ENCODE measurements around the gene STYXL1. TPM values are rescaled to one million over a fixed set of nuclear protein-coding genes. Genes with fewer than 3 reads are reported as not detected.

The STYXL1 gene
- total and polyA plus RNA-seq, 2 donors (not counting 1 experiment from before 2014, with no cell fraction given): 49.0 to 49.8 TPM

DNA sequence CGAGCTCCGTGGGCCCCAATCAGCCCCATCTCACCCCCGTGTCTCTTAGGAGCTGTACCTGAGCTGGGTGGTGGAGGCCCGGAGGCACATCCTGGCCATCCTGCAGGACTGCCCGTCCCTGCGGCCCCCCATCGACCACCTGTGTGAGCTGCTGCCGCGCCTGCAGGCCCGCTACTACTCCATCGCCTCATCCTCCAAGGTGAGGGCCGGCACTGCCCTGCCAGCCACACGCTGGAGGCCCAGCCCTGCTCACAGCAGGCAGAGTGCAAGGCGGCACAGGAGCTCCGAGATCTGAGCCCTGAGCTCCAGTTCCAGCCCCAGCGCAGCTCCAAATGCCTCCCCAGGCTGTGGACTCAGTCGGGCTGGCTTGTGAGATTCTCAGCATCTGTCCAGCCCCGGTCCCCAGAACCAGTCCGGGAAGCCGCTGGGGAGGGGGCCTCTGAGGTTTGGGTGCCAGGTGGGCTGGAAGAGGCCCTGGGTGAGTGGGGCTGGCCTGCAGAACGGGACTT is 62.7 kb downstream of the STYXL1 start:
- no peak overlapping the region for H3K27ac ChIP-seq (ENCODE audit: insufficient read depth, low read length)
- no peak overlapping the region for H3K4me2 ChIP-seq (ENCODE audit: extremely low read depth, insufficient read depth, low read length)
- H3K9ac ChIP-seq (ENCODE audit: insufficient read depth, low read length): no peak overlapping the region
- H3K36me3 ChIP-seq (ENCODE audit: control insufficient read depth, insufficient read depth, low read length): peaks cover 44% of the 10 kb centered on the region
- no peak overlapping the region for H3K4me3 ChIP-seq (replicated peaks in 1 of 4; ENCODE audit: control extremely low read depth in 1 of 4, insufficient read depth in 1 of 4, low read depth in 3 of 4, low read length in 4 of 4)
- no peaks in the 10 kb centered on the region for H3K79me2 ChIP-seq (ENCODE audit: control insufficient read depth, insufficient read depth, low read length)
- no peaks in the 10 kb centered on the region for H4K20me1 ChIP-seq (ENCODE audit: control insufficient read depth, extremely low read depth, insufficient read depth, low read length)
- H2AFZ ChIP-seq (ENCODE audit: low read length): no peak overlapping the region
- DNase-seq (ENCODE audit: low read depth in 2 of 2): no peak
- no peaks in the 10 kb centered on the region for H3K27me3 ChIP-seq (ENCODE audit: control insufficient read depth, insufficient read depth, low read length)
- TF ChIP-seq EZH2 (IDR thresholded peaks at IDR 0.05; ENCODE audit: low read length, missing control alignments): no peak
- TF ChIP-seq, protein P1, sequence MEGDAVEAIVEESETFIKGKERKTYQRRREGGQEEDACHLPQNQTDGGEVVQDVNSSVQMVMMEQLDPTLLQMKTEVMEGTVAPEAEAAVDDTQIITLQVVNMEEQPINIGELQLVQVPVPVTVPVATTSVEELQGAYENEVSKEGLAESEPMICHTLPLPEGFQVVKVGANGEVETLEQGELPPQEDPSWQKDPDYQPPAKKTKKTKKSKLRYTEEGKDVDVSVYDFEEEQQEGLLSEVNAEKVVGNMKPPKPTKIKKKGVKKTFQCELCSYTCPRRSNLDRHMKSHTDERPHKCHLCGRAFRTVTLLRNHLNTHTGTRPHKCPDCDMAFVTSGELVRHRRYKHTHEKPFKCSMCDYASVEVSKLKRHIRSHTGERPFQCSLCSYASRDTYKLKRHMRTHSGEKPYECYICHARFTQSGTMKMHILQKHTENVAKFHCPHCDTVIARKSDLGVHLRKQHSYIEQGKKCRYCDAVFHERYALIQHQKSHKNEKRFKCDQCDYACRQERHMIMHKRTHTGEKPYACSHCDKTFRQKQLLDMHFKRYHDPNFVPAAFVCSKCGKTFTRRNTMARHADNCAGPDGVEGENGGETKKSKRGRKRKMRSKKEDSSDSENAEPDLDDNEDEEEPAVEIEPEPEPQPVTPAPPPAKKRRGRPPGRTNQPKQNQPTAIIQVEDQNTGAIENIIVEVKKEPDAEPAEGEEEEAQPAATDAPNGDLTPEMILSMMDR (conservative IDR thresholded peaks at IDR 0.05 in 1 of 2, IDR thresholded peaks at IDR 0.05 in 1 of 2; ENCODE audit: low read depth in 1 of 2, low read length in 2 of 2): no peak
- H3K9me3 ChIP-seq (ENCODE audit: control insufficient read depth, insufficient read depth, low read depth, low read length): no peaks in the 10 kb centered on the region
- H3K4me1 ChIP-seq (ENCODE audit: control insufficient read depth, extremely low read depth, insufficient read depth, low read length): no peaks in the 10 kb centered on the region

DNA sequence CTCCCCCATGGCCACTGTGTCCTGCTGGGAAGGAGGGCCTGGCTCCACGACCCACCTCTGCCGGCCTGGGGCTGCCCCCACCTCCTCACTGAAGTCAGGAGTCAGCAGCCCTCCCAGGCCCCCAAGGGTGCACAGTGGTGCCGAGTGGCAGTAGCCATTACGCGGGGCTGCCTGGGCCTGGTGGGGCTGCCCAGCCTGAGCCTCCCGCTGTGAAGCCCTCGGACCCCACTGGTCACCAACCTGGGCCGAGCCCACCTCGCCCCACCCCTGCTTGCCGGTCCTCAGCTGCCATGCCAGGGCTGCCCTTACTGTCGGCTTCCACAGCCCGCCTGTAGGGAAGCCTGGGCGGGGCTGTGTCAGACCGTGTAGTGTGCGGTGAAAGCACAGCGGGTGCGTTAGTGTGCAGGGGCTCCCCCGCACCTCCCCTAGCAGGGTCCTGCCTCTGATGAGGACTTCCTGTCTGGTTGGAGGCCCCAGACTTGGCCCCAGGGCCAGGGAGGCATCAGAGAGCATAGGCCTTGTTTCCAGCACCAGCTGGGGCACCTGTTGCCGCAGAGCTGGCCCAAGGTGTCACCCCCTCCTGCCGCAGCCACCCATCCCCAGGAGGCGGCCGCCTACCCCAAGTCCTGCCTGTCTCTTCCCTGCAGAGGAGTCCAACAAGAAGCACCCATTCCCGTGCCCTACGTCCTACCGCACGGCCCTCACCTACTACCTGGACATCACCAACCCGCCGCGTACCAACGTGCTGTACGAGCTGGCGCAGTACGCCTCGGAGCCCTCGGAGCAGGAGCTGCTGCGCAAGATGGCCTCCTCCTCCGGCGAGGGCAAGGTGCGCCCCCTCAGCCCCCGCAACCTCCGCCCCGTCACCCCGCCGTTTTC is 63.4 kb downstream of the STYXL1 start:
- peaks cover 46% of the 10 kb centered on the region for H3K36me3 ChIP-seq (ENCODE audit: control insufficient read depth, insufficient read depth, low read length)
- H4K20me1 ChIP-seq (ENCODE audit: control insufficient read depth, extremely low read depth, insufficient read depth, low read length): no peaks in the 10 kb centered on the region
- H3K4me2 ChIP-seq (ENCODE audit: extremely low read depth, insufficient read depth, low read length): no peak overlapping the region
- H3K9ac ChIP-seq (ENCODE audit: insufficient read depth, low read length): no peak overlapping the region
- no peaks in the 10 kb centered on the region for H3K27me3 ChIP-seq (ENCODE audit: control insufficient read depth, insufficient read depth, low read length)
- H3K27ac ChIP-seq (ENCODE audit: insufficient read depth, low read length): no peak overlapping the region
- H3K9me3 ChIP-seq (ENCODE audit: control insufficient read depth, insufficient read depth, low read depth, low read length): no peaks in the 10 kb centered on the region
- H3K79me2 ChIP-seq (ENCODE audit: control insufficient read depth, insufficient read depth, low read length): no peaks in the 10 kb centered on the region
- TF ChIP-seq, protein P1 (conservative IDR thresholded peaks at IDR 0.05 in 1 of 2, IDR thresholded peaks at IDR 0.05 in 1 of 2; ENCODE audit: low read depth in 1 of 2, low read length in 2 of 2): no peak
- TF ChIP-seq EZH2 (IDR thresholded peaks at IDR 0.05; ENCODE audit: low read length, missing control alignments): no peak
- no peaks in the 10 kb centered on the region for H3K4me1 ChIP-seq (ENCODE audit: control insufficient read depth, extremely low read depth, insufficient read depth, low read length)
- H3K4me3 ChIP-seq (replicated peaks in 1 of 4; ENCODE audit: control extremely low read depth in 1 of 4, insufficient read depth in 1 of 4, low read depth in 3 of 4, low read length in 4 of 4): no peak overlapping the region
- DNase-seq (ENCODE audit: low read depth in 2 of 2): no peak
- H2AFZ ChIP-seq (ENCODE audit: low read length): no peak overlapping the region

DNA sequence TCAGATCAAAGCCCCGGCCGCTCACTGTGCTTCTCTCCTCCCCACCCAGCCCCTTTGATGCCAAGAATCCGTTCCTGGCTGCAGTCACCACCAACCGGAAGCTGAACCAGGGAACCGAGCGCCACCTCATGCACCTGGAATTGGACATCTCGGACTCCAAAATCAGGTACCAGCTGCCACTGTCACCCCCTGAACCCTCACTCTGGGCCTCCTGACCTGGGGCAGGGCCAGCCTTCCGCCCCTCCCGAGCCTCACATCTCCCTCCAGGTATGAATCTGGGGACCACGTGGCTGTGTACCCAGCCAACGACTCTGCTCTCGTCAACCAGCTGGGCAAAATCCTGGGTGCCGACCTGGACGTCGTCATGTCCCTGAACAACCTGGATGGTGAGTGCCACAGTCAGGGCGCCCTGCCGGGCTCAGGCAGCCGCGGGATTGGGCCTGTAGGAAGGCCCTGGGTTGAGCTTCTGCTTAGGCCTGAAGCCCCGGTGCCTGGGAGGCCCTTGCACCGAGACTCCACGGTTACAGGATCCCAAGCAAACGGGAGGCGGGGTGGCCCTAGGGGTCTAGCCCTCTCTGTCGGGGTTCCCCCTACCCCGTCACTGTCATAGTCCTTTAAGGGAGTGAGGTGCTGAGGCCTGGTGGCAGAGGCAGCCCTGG is 64.2 kb downstream of the STYXL1 start:
- Histone ChIP-seq H3K9me3 (ENCODE audit: control insufficient read depth, insufficient read depth, low read depth, low read length) (no peaks in the 10 kb centered on the region), H3K4me2 (ENCODE audit: extremely low read depth, insufficient read depth, low read length) (no peak overlapping the region)
- TF ChIP-seq EZH2 (IDR thresholded peaks at IDR 0.05; ENCODE audit: low read length, missing control alignments): no peak
- TF ChIP-seq, protein P1 (conservative IDR thresholded peaks at IDR 0.05 in 1 of 2, IDR thresholded peaks at IDR 0.05 in 1 of 2; ENCODE audit: low read depth in 1 of 2, low read length in 2 of 2): no peak

More for the DNA sequence above, 64.2 kb downstream of the STYXL1 start:
- Histone ChIP-seq H3K27ac (ENCODE audit: insufficient read depth, low read length) (no peak overlapping the region), H3K4me1 (ENCODE audit: control insufficient read depth, extremely low read depth, insufficient read depth, low read length) (no peaks in the 10 kb centered on the region), H3K36me3 (ENCODE audit: control insufficient read depth, insufficient read depth, low read length) (peaks cover 46% of the 10 kb centered on the region), H2AFZ (ENCODE audit: low read length) (no peak overlapping the region), H3K79me2 (ENCODE audit: control insufficient read depth, insufficient read depth, low read length) (no peaks in the 10 kb centered on the region), H3K4me3 (replicated peaks in 1 of 4; ENCODE audit: control extremely low read depth in 1 of 4, insufficient read depth in 1 of 4, low read depth in 3 of 4, low read length in 4 of 4) (no peak overlapping the region), H4K20me1 (ENCODE audit: control insufficient read depth, extremely low read depth, insufficient read depth, low read length) (no peaks in the 10 kb centered on the region), H3K9ac (ENCODE audit: insufficient read depth, low read length) (no peak overlapping the region), H3K27me3 (ENCODE audit: control insufficient read depth, insufficient read depth, low read length) (no peaks in the 10 kb centered on the region)
- no peak for DNase-seq (ENCODE audit: low read depth in 2 of 2)

All from fibroblast of lung (primary cell).